Measurements from ENCODE around the gene PSMA6. TPM values are rescaled to one million over a fixed set of nuclear protein-coding genes. Genes with fewer than 3 reads are reported as not detected.
A peak's percentile ranks its signal among the peaks of the same experiment; 100 is the strongest.

Gene PSMA6
- total RNA-seq, 1 donor from 2014 or later, result 157 TPM

- Histone ChIP-seq H3K36me3 (no peaks in the 10 kb centered on the region), H3K9me3 (no peaks in the 10 kb centered on the region), H3K4me1 (peaks cover 33% of the 10 kb centered on the region), H3K27me3 (no peaks in the 10 kb centered on the region), H3K27ac (peak overlapping the region; percentile 66), H3K4me3 (no peak overlapping the region)
- no peak for TF ChIP-seq CTCF (IDR thresholded peaks at IDR 0.05)
- DNase-seq (peak; percentile 80), ATAC-seq (peak; percentile 89)
- intact Hi-C loops (cut with DNase I), result no loop called here
These were observed 73.2 kb downstream of the PSMA6 start for GRCh38 chr14:35365130-35366055.

- DNase-seq (no peak), ATAC-seq (peak; percentile 33)
- H3K36me3 ChIP-seq, result no peaks in the 10 kb centered on the region
- no peak overlapping the region for H3K4me3 ChIP-seq
- no peaks in the 10 kb centered on the region for H3K9me3 ChIP-seq
- no peaks in the 10 kb centered on the region for H3K27me3 ChIP-seq
- H3K27ac ChIP-seq, result peak overlapping the region; percentile 66
- peaks cover 33% of the 10 kb centered on the region for H3K4me1 ChIP-seq
- no peak for TF ChIP-seq CTCF (IDR thresholded peaks at IDR 0.05)
- intact Hi-C loops (cut with DNase I), result no loop called here
These were observed 73.9 kb downstream of the PSMA6 start for GRCh38 chr14:35366056-35366451.

GRCh38 chr14:35366521-35366976, 74.4 kb downstream of the PSMA6 start:
- peak overlapping the region; percentile 17 for H3K27ac ChIP-seq

GRCh38 chr14:35367056-35367372, 74.8 kb downstream of the PSMA6 start:
- Histone ChIP-seq H3K27ac (peak overlapping the region; percentile 17), H3K4me1 (peaks cover 32% of the 10 kb centered on the region), H3K36me3 (no peaks in the 10 kb centered on the region), H3K4me3 (no peak overlapping the region), H3K9me3 (no peaks in the 10 kb centered on the region), H3K27me3 (no peaks in the 10 kb centered on the region)
- ATAC-seq (no peak), DNase-seq (no peak)
- intact Hi-C loops (cut with DNase I), result no loop called here
- no peak for TF ChIP-seq CTCF (IDR thresholded peaks at IDR 0.05)

More at GRCh38 chr14:35366521-35366976, 74.4 kb downstream of the PSMA6 start:
- Histone ChIP-seq H3K36me3 (no peaks in the 10 kb centered on the region), H3K27me3 (no peaks in the 10 kb centered on the region), H3K4me3 (no peak overlapping the region), H3K9me3 (no peaks in the 10 kb centered on the region), H3K4me1 (peaks cover 33% of the 10 kb centered on the region)
- intact Hi-C loops (cut with DNase I), result no loop called here
- TF ChIP-seq CTCF (IDR thresholded peaks at IDR 0.05), result no peak
- DNase-seq (no peak), ATAC-seq (no peak)

Other genes with a start within 250 kb of the PSMA6 start
- 117 TPM for gene FAM177A1, start 246.1 kb upstream of the PSMA6 start, total RNA-seq
- gene PPP2R3C, start 170.4 kb upstream of the PSMA6 start, total RNA-seq, result 34.2 TPM
- 22.2 TPM for gene PRORP, start 169.8 kb upstream of the PSMA6 start, total RNA-seq
- 361 TPM for gene NFKBIA, start 112.4 kb downstream of the PSMA6 start, total RNA-seq
- not detected for gene INSM2, start 241.8 kb downstream of the PSMA6 start, total RNA-seq

Measured in upper lobe of right lung (tissue), 1 donor.